ENCODE data around the gene SEMA3D.

DNA sequence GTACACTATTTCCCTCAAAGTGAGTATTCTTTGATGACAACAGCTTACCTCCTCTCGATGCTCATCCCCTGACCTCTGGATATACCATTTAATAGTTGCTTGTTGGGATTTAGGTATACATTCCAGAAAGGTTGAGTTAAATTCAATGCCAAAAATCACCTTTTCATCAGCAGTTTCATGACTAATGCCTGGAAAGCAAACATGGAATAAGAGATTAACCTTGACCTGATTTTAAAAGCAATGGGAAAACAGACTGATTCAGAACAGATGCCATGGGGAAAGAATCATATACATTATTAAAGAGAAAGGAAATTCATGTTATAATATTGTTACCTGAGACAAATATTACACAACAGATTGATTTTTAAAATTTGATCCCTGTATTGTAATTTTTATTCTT is 180.1 kb downstream of the SEMA3D start:
- TF ChIP-seq, protein P1, sequence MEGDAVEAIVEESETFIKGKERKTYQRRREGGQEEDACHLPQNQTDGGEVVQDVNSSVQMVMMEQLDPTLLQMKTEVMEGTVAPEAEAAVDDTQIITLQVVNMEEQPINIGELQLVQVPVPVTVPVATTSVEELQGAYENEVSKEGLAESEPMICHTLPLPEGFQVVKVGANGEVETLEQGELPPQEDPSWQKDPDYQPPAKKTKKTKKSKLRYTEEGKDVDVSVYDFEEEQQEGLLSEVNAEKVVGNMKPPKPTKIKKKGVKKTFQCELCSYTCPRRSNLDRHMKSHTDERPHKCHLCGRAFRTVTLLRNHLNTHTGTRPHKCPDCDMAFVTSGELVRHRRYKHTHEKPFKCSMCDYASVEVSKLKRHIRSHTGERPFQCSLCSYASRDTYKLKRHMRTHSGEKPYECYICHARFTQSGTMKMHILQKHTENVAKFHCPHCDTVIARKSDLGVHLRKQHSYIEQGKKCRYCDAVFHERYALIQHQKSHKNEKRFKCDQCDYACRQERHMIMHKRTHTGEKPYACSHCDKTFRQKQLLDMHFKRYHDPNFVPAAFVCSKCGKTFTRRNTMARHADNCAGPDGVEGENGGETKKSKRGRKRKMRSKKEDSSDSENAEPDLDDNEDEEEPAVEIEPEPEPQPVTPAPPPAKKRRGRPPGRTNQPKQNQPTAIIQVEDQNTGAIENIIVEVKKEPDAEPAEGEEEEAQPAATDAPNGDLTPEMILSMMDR (IDR thresholded peaks at IDR 0.05): no peak
- TF ChIP-seq POLR2AphosphoS5 (IDR thresholded peaks at IDR 0.05): no peak

Data from prostate gland (tissue), 2 donors.